Activated T-cell treated with anti-CD3 and anti-CD28 coated beads for 48 hours (primary cell): ENCODE results near the gene OR14K1.
"Not testable (repeated sequence)": the region's sequence is repeated elsewhere in the genome, so short reads cannot be mapped to it uniquely, and the experiment has no call there.

Source experiments
- DNase-seq: peaks from one replicate; pipeline ENCODE4 v3.0.0-alpha.2; 2020; ENCODE audit warnings: low read depth

OR14K1 gene

GRCh38 chr1:247738315-247738714 is at the start of gene OR14K1:
Gene OR14K1 (plus strand): TSS chr1:247738615. CDS start chr1:247738615, 0 bp downstream.
- no peak for DNase-seq

- no peak for DNase-seq
Measured at GRCh38 chr1:247701338-247701737, 37.1 kb upstream of the OR14K1 start.

GRCh38 chr1:247710681-247711080 is 27.7 kb upstream of the OR14K1 start:
- DNase-seq, result not testable (repeated sequence)

- DNase-seq, result no peak
Measured at GRCh38 chr1:247713753-247714152, 24.7 kb upstream of the OR14K1 start.

GRCh38 chr1:247716546-247716945 is 21.9 kb upstream of the OR14K1 start, which contains the start of gene OR6F1:
Gene OR6F1 (minus strand): TSS chr1:247716646. CDS start chr1:247712755, 3,891 bp downstream.
- no peak for DNase-seq

- DNase-seq, result no peak
Measured at GRCh38 chr1:247721222-247721621, 17.2 kb upstream of the OR14K1 start.

GRCh38 chr1:247740721-247741120 is 2.3 kb downstream of the OR14K1 start:
- no peak for DNase-seq

GRCh38 chr1:247741756-247742155 is 3.3 kb downstream of the OR14K1 start:
- DNase-seq, result no peak

- not testable (repeated sequence) for DNase-seq
Measured at GRCh38 chr1:247742215-247742760, 3.9 kb downstream of the OR14K1 start.

GRCh38 chr1:247746391-247746935 is 8.0 kb downstream of the OR14K1 start:
- DNase-seq, result no peak

GRCh38 chr1:247747616-247748015 is 9.2 kb downstream of the OR14K1 start:
- no peak for DNase-seq

- DNase-seq, result no peak
Measured at GRCh38 chr1:247748041-247748440, 9.6 kb downstream of the OR14K1 start, which contains the start of gene OR14A2. Gene OR14A2 (minus strand): TSS chr1:247748141.

- no peak for DNase-seq
Measured at GRCh38 chr1:247749870-247750269, 11.5 kb downstream of the OR14K1 start.

GRCh38 chr1:247754311-247754710 is 15.9 kb downstream of the OR14K1 start:
- not testable (repeated sequence) for DNase-seq

- DNase-seq, result no peak
Measured at GRCh38 chr1:247760456-247760855, 22.0 kb downstream of the OR14K1 start, which contains the start of gene OR1C1. Gene OR1C1 (minus strand): TSS chr1:247760556. CDS start chr1:247758406, 2,150 bp downstream.

GRCh38 chr1:247769603-247770002 is 31.2 kb downstream of the OR14K1 start:
- no peak for DNase-seq
